ENCODE data around the gene CDH26. TPM values are rescaled to one million over a fixed set of nuclear protein-coding genes. Genes with fewer than 3 reads are reported as not detected.

CDH26 gene
- total and polyA plus RNA-seq, 10 of the 15 experiments (the other 5 are each of a cell fraction or from before 2014, with no cell fraction given): 0.03 to 0.19 (median 0.08) TPM; not detected in 4

GRCh38 chr20:59987135-59987534, 28.9 kb downstream of the CDH26 start:
- Histone ChIP-seq H3K9ac (ENCODE audit: control insufficient read depth, insufficient read depth, low read length) (no peak overlapping the region), H3K4me3 (no peak overlapping the region), H3K4me2 (ENCODE audit: control insufficient read depth, insufficient read depth) (no peak overlapping the region), H3K4me1 (ENCODE audit: control insufficient read depth, insufficient read depth, low read length) (no peaks in the 10 kb centered on the region), H3K36me3 (ENCODE audit: control insufficient read depth in 2 of 2, insufficient read depth in 2 of 2, low read length in 1 of 2) (no peaks in the 10 kb centered on the region), H3K9me3 (replicated peaks; ENCODE audit: control insufficient read depth, insufficient read depth, low read length) (no peaks in the 10 kb centered on the region), H4K20me1 (ENCODE audit: control insufficient read depth, insufficient read depth) (no peaks in the 10 kb centered on the region), H3K27me3 (replicated peaks in 1 of 2; ENCODE audit: control insufficient read depth in 2 of 2, insufficient read depth in 2 of 2, low read length in 1 of 2) (no peaks in the 10 kb centered on the region), H3K27ac (ENCODE audit: control insufficient read depth, insufficient read depth) (no peak overlapping the region), H2AFZ (ENCODE audit: control insufficient read depth, low read depth, low read length) (no peak overlapping the region), H3K79me2 (ENCODE audit: control insufficient read depth, insufficient read depth, low read length) (no peaks in the 10 kb centered on the region)
- TF ChIP-seq, protein P1, sequence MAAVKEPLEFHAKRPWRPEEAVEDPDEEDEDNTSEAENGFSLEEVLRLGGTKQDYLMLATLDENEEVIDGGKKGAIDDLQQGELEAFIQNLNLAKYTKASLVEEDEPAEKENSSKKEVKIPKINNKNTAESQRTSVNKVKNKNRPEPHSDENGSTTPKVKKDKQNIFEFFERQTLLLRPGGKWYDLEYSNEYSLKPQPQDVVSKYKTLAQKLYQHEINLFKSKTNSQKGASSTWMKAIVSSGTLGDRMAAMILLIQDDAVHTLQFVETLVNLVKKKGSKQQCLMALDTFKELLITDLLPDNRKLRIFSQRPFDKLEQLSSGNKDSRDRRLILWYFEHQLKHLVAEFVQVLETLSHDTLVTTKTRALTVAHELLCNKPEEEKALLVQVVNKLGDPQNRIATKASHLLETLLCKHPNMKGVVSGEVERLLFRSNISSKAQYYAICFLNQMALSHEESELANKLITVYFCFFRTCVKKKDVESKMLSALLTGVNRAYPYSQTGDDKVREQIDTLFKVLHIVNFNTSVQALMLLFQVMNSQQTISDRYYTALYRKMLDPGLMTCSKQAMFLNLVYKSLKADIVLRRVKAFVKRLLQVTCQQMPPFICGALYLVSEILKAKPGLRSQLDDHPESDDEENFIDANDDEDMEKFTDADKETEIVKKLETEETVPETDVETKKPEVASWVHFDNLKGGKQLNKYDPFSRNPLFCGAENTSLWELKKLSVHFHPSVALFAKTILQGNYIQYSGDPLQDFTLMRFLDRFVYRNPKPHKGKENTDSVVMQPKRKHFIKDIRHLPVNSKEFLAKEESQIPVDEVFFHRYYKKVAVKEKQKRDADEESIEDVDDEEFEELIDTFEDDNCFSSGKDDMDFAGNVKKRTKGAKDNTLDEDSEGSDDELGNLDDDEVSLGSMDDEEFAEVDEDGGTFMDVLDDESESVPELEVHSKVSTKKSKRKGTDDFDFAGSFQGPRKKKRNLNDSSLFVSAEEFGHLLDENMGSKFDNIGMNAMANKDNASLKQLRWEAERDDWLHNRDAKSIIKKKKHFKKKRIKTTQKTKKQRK (IDR thresholded peaks at IDR 0.05; ENCODE audit: low read depth, low read length): no peak
- TF ChIP-seq, protein P2, sequence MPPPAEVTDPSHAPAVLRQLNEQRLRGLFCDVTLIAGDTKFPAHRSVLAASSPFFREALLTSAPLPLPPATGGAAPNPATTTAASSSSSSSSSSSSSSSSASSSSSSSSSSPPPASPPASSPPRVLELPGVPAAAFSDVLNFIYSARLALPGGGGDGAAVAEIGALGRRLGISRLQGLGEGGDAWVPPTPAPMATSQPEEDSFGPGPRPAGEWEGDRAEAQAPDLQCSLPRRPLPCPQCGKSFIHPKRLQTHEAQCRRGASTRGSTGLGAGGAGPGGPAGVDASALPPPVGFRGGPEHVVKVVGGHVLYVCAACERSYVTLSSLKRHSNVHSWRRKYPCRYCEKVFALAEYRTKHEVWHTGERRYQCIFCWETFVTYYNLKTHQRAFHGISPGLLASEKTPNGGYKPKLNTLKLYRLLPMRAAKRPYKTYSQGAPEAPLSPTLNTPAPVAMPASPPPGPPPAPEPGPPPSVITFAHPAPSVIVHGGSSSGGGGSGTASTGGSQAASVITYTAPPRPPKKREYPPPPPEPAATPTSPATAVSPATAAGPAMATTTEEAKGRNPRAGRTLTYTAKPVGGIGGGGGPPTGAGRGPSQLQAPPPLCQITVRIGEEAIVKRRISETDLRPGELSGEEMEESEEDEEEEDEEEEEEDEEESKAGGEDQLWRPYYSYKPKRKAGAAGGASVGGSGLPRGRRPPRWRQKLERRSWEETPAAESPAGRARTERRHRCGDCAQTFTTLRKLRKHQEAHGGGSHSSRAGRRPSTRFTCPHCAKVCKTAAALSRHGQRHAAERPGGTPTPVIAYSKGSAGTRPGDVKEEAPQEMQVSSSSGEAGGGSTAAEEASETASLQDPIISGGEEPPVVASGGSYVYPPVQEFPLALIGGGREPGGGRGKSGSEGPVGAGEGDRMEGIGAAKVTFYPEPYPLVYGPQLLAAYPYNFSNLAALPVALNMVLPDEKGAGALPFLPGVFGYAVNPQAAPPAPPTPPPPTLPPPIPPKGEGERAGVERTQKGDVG (CRISPR knock-in tag; IDR thresholded peaks at IDR 0.05): no peak
- DNase-seq (ENCODE audit: low read depth, low spot score) (no peak), ATAC-seq (no peak), FAIRE-seq (no peak)
- ChIA-PET POLR2A (no interaction called here), CTCF (interaction anchor here (0.7 to 0.9 kb wide), 2 partner anchors 53 to 70 kb away, joined by 3 read pairs; no protein-coding TSS in a partner anchor), RAD21 (ENCODE audit: unreplicated experiment) (no interaction called here), SMC1A (ENCODE audit: uncharacterized antibody, unreplicated experiment) (interaction anchor here (0.6 to 0.7 kb wide), 3 partner anchors 41 to 68 kb away, joined by 3 read pairs; no protein-coding TSS in a partner anchor)
- intact Hi-C loops (cut with micrococcal nuclease; ENCODE audit: unreplicated experiment): no loop called here
- in situ Hi-C loops (cut with MboI): no loop called here
- no TSS peak for BruUV-seq (replicated peaks)
- 43% methylated on average over 7 of the region's 7 CpGs for WGBS (ENCODE audit: insufficient coverage, insufficient replicate concordance, low lambda C conversion rate, missing lambda C conversion rate)
